GM12878 (cell line): Measurements from ENCODE around the gene SENP7. TPM values are rescaled to one million over a fixed set of nuclear protein-coding genes. Genes with fewer than 3 reads are reported as not detected.

Experiments
- ATAC-seq: fragments of 200-7000 bp; cut with Tn5 transposase; 3 replicates; pipeline ENCODE4 v1.9.1; 2020; ENCODE audit warnings: mild to moderate bottlenecking, moderate library complexity
- BruUV-seq: library from RNA; stranded (reverse); fragments of 400-500 nt; replicated peaks from 2 replicates; lab custom pipeline; 2021; lab: Mats Ljungman, UMichigan
- CTCF ChIA-PET: fragments of 300-600 bp; sonication (Branson Sonifier 250); formaldehyde crosslinking; extraction: SDS; loops from one replicate; lab custom pipeline; 2021; ENCODE audit warnings: inconsistent platforms; lab: Yijun Ruan, JAX
- POLR2A ChIA-PET: fragments of 350-600 bp; formaldehyde crosslinking; extraction: SDS; loops from one replicate; lab custom pipeline; 2021; ENCODE audit warnings: inconsistent platforms; lab: Charles Lee
- RAD21 ChIA-PET: fragments of 300-600 bp; sonication (Branson Sonifier 250); formaldehyde crosslinking; loops from one replicate; lab custom pipeline; 2023; ENCODE audit warnings: antibody characterized with exemption; ENCODE audit not compliant: unreplicated experiment; lab: Charles Lee
- SMC1A ChIA-PET: fragments of 300-600 bp; sonication (Branson Sonifier 250); formaldehyde crosslinking; loops from one replicate; lab custom pipeline; 2023; ENCODE audit not compliant: unreplicated experiment, uncharacterized antibody; lab: Charles Lee
- DNase-seq: peaks from one replicate; pipeline ENCODE4 v3.0.0-alpha.2; 2011; ENCODE audit warnings: low read depth, low spot score
- FAIRE-seq: peaks from 3 replicates; lab custom pipeline; 2011; peaks lifted over from hg19 to GRCh38; lab: Jason Lieb, UNC
- H2AFZ ChIP-seq: 2 replicates; pipeline ENCODE4 v1.6.0; 2011; ENCODE audit warnings: low read depth, low read length, control low read depth; ENCODE audit not compliant: control insufficient read depth
- H3K27ac ChIP-seq: 2 replicates; pipeline ENCODE4 v1.5.1; 2011; ENCODE audit warnings: control low read depth; ENCODE audit not compliant: control insufficient read depth, insufficient read depth
- H3K27me3 ChIP-seq, 2 experiments: replicated peaks in 1 of 2; 2 replicates each; pipeline versions ENCODE4 v1.6.0 to v1.6.1; 2011; ENCODE audit warnings: low read length in 1 of 2; ENCODE audit not compliant: control insufficient read depth in 2 of 2, insufficient read depth in 2 of 2
- H3K36me3 ChIP-seq, 2 experiments: 2 replicates each; pipeline ENCODE4 v1.5.1; 2011; ENCODE audit warnings: low read length in 1 of 2; ENCODE audit not compliant: control insufficient read depth in 2 of 2, insufficient read depth in 2 of 2
- H3K4me1 ChIP-seq: 2 replicates; pipeline ENCODE4 v1.6.1; 2011; ENCODE audit warnings: mild to moderate bottlenecking, low read length, moderate library complexity, mixed read lengths; ENCODE audit not compliant: control insufficient read depth, insufficient read depth
- H3K4me2 ChIP-seq: 2 replicates; pipeline ENCODE4 v1.6.0; 2011; ENCODE audit warnings: control low read depth; ENCODE audit not compliant: control insufficient read depth, insufficient read depth
- H3K4me3 ChIP-seq: fragments of 200-600 bp; sonication (generic); 2 replicates; pipeline ENCODE4 v1.5.1; 2016
- H3K79me2 ChIP-seq: 2 replicates; pipeline ENCODE4 v1.6.0; 2011; ENCODE audit warnings: low read length; ENCODE audit not compliant: control insufficient read depth, insufficient read depth
- H3K9ac ChIP-seq: 2 replicates; pipeline ENCODE4 v1.8.0; 2011; ENCODE audit warnings: low read length, control low read depth, mixed read lengths; ENCODE audit not compliant: control insufficient read depth, insufficient read depth
- H3K9me3 ChIP-seq: replicated peaks from 3 replicates; pipeline ENCODE4 v1.5.1; 2011; ENCODE audit warnings: mild to moderate bottlenecking, low read length; ENCODE audit not compliant: control insufficient read depth, insufficient read depth
- H4K20me1 ChIP-seq: 2 replicates; pipeline ENCODE4 v1.6.0; 2011; ENCODE audit not compliant: control insufficient read depth, insufficient read depth
- BRCA1 ChIP-seq: IDR thresholded peaks from 2 replicates; pipeline ENCODE4 v1.6.1; 2011; ENCODE audit warnings: low read depth, low read length, improper control_type of control experiment
- HDAC2 ChIP-seq: fragments of 200-600 bp; sonication (generic); IDR thresholded peaks from 2 replicates; pipeline ENCODE4 v1.6.1; 2017
- HDAC6 ChIP-seq: fragments of 200-600 bp; sonication (generic); IDR thresholded peaks from one replicate; pipeline ENCODE4 v1.8.0; 2017; ENCODE audit warnings: antibody characterized with exemption; ENCODE audit not compliant: unreplicated experiment
- KAT2A ChIP-seq: conservative IDR thresholded peaks from 2 replicates; pipeline ENCODE4 v1.6.1; 2011; ENCODE audit warnings: low read depth, low read length; ENCODE audit not compliant: control insufficient read depth
- MXI1 ChIP-seq: fragments of 150-350 bp; IDR thresholded peaks from 2 replicates; pipeline ENCODE4 v1.6.1; 2011; ENCODE audit warnings: low read depth, mild to moderate bottlenecking, inconsistent platforms, low read length, improper control_type of control experiment
- MYC ChIP-seq: IDR thresholded peaks from 2 replicates; pipeline ENCODE4 v1.6.1; 2011; ENCODE audit warnings: mild to moderate bottlenecking, low read length, moderate library complexity, inconsistent platforms; ENCODE audit not compliant: insufficient read depth, insufficient replicate concordance, insufficient read length, severe bottlenecking
- NRF1 ChIP-seq: conservative IDR thresholded peaks from 2 replicates; pipeline ENCODE4 v1.6.1; 2011; ENCODE audit warnings: mild to moderate bottlenecking, low read depth, low read length, improper control_type of control experiment
- POLR2AphosphoS2 ChIP-seq: IDR thresholded peaks from 2 replicates; pipeline ENCODE4 v1.6.1; 2011; ENCODE audit warnings: low read depth, mild to moderate bottlenecking, low read length, improper control_type of control experiment, moderate library complexity
- SRF ChIP-seq, 2 experiments: IDR thresholded peaks; 2 replicates each; pipeline ENCODE4 v1.6.1; 2011; ENCODE audit warnings: low read depth in 2 of 2, low read length in 2 of 2, mild to moderate bottlenecking in 1 of 2, moderate library complexity in 1 of 2
- YY1 ChIP-seq: IDR thresholded peaks from 2 replicates; pipeline ENCODE4 v1.6.1; 2011; ENCODE audit warnings: low read depth, mild to moderate bottlenecking, low read length
- ZBTB11 ChIP-seq: fragments of 450-650 bp; formaldehyde crosslinking; IDR thresholded peaks from 2 replicates; pipeline ENCODE4 v1.5.0; 2022; ENCODE audit warnings: mild to moderate bottlenecking, missing genetic modification characterization
- ZNF207 ChIP-seq: fragments of 450-650 bp; IDR thresholded peaks from 2 replicates; pipeline ENCODE4 v1.6.1; 2014; ENCODE audit warnings: antibody characterized with exemption, mild to moderate bottlenecking, borderline replicate concordance
- ZNF384 ChIP-seq: IDR thresholded peaks from 2 replicates; pipeline ENCODE4 v1.6.1; 2012; ENCODE audit warnings: low read depth, mild to moderate bottlenecking, low read length, improper control_type of control experiment, borderline replicate concordance
- ZNF687 ChIP-seq: fragments of 450-650 bp; IDR thresholded peaks from 2 replicates; pipeline ENCODE4 v1.6.1; 2017; ENCODE audit warnings: mild to moderate bottlenecking, moderate library complexity
- WGBS: methylation state at CpG from one replicate; pipeline ENCODE4 v1.1.6; 2016; ENCODE audit warnings: low lambda C conversion rate; ENCODE audit not compliant: insufficient replicate concordance, insufficient coverage; ENCODE audit errors: missing lambda C conversion rate; 5-methylcytosine and 5-hydroxymethylcytosine counted together
- in situ Hi-C: fragments of 300-500 bp; cut with MboI; formaldehyde crosslinking; loops from 9 replicates; pipeline ENCODE4 v1.14.3; 2018; ENCODE audit warnings: mixed read lengths
- intact Hi-C: fragments of 100-400 bp; cut with micrococcal nuclease; formaldehyde crosslinking; loops from one replicate; pipeline ENCODE4 v1.14.2; 2022; ENCODE audit not compliant: unreplicated experiment
- polyA plus RNA-seq, 11 experiments: library from polyadenylated mRNA; depleted of rRNA in 4 of 11; unstranded in 6 of 11; stranded (reverse) in 5 of 11; fragments of >200 nt; fragmentation: Nextera tagmentation in 4 of 11; fragmentation: Illumina TruSeq in 1 of 11; extraction: Ambion mirVana in 4 of 11; extraction: Trizol in 1 of 11; gene quantifications; 1 replicate in 1 of 11; 2 replicates in 10 of 11; pipeline versions ENCODE4 v1.2.1 to v1.2.3, GENCODE V29; 2011 to 2016; ENCODE audit warnings: inconsistent platforms in 2 of 11, missing spikeins in 2 of 11, low read depth in 1 of 11
- total RNA-seq, 4 experiments: library from RNA; depleted of rRNA in 3 of 4; stranded (reverse); fragments of >200 nt in 3 of 4; fragmentation: Illumina TruSeq in 1 of 4; extraction: Trizol in 1 of 4; gene quantifications; 2 replicates each; pipeline versions ENCODE4 v1.2.1 to v1.2.3, GENCODE V29; 2013 to 2021

The SENP7 gene
- total and polyA plus RNA-seq, 10 of the 15 experiments (the other 5 are each of a cell fraction or from before 2014, with no cell fraction given): 2.6 to 14.7 (median 8.3) TPM

GRCh38 chr3:101501783-101502182, 11.2 kb downstream of the SENP7 start:
- in situ Hi-C loops: no loop called here
- WGBS: 73% methylated on average over 3 of the region's 3 CpGs
- FAIRE-seq: no peak
- H3K27me3 ChIP-seq: no peaks in the 10 kb centered on the region
- H2AFZ ChIP-seq: no peak overlapping the region
- no peak overlapping the region for H3K27ac ChIP-seq
- H3K4me1 ChIP-seq: no peaks in the 10 kb centered on the region
- H4K20me1 ChIP-seq: no peaks in the 10 kb centered on the region
- no peaks in the 10 kb centered on the region for H3K79me2 ChIP-seq
- no TSS peak for BruUV-seq
- RAD21 ChIA-PET: no interaction called here
- no peak for ATAC-seq
- intact Hi-C loops: no loop called here
- H3K4me2 ChIP-seq: no peak overlapping the region
- H3K4me3 ChIP-seq: no peak overlapping the region
- CTCF ChIA-PET: no interaction called here
- no peaks in the 10 kb centered on the region; the same call in 2 of the 3 replicates for H3K9me3 ChIP-seq
- peaks cover 0 to 2% of the 10 kb centered on the region in 2 experiments; a peak in 1 of 4 replicates for H3K36me3 ChIP-seq
- DNase-seq: no peak
- SMC1A ChIA-PET: no interaction called here
- POLR2A ChIA-PET: interaction anchor here (1.1 kb wide), 1 partner anchor 48 kb away, joined by 4 read pairs; no protein-coding TSS in a partner anchor
- H3K9ac ChIP-seq: no peak overlapping the region
- no peak for TF ChIP-seq ZBTB11 (CRISPR knock-in tag)
- TF ChIP-seq ZNF687: no peak
- TF ChIP-seq ZNF384: no peak
- TF ChIP-seq KAT2A: no peak
- no peak for TF ChIP-seq HDAC2
- no peak for TF ChIP-seq MXI1
- TF ChIP-seq NRF1: no peak
- TF ChIP-seq POLR2AphosphoS2: no peak
- TF ChIP-seq ZNF207: no peak
- no peak for TF ChIP-seq YY1
- TF ChIP-seq SRF (IDR thresholded peaks at IDR 0.05; ENCODE audit: low read depth in 2 of 2, low read length in 2 of 2): no peak
- no peak for TF ChIP-seq BRCA1
- no peak for TF ChIP-seq HDAC6
- no peak for TF ChIP-seq MYC
